GM12878 (cell line): ENCODE measurements around the gene NAT10. TPM values are rescaled to one million over a fixed set of nuclear protein-coding genes. Genes with fewer than 3 reads are reported as not detected.
A peak's percentile ranks its signal among the peaks of the same experiment; 100 is the strongest.

Source experiments
- ATAC-seq: fragments of 200-7000 bp; cut with Tn5 transposase; 3 replicates; pipeline ENCODE4 v1.9.1; 2020; ENCODE audit warnings: mild to moderate bottlenecking, moderate library complexity
- BruUV-seq: library from RNA; stranded (reverse); fragments of 400-500 nt; replicated peaks from 2 replicates; lab custom pipeline; 2021; lab: Mats Ljungman, UMichigan
- CTCF ChIA-PET: fragments of 300-600 bp; sonication (Branson Sonifier 250); formaldehyde crosslinking; extraction: SDS; loops from one replicate; lab custom pipeline; 2021; ENCODE audit warnings: inconsistent platforms; lab: Yijun Ruan, JAX
- POLR2A ChIA-PET: fragments of 350-600 bp; formaldehyde crosslinking; extraction: SDS; loops from one replicate; lab custom pipeline; 2021; ENCODE audit warnings: inconsistent platforms; lab: Charles Lee
- RAD21 ChIA-PET: fragments of 300-600 bp; sonication (Branson Sonifier 250); formaldehyde crosslinking; loops from one replicate; lab custom pipeline; 2023; ENCODE audit warnings: antibody characterized with exemption; ENCODE audit not compliant: unreplicated experiment; lab: Charles Lee
- SMC1A ChIA-PET: fragments of 300-600 bp; sonication (Branson Sonifier 250); formaldehyde crosslinking; loops from one replicate; lab custom pipeline; 2023; ENCODE audit not compliant: unreplicated experiment, uncharacterized antibody; lab: Charles Lee
- DNase-seq: peaks from one replicate; pipeline ENCODE4 v3.0.0-alpha.2; 2011; ENCODE audit warnings: low read depth, low spot score
- FAIRE-seq: peaks from 3 replicates; lab custom pipeline; 2011; peaks lifted over from hg19 to GRCh38; lab: Jason Lieb, UNC
- H2AFZ ChIP-seq: 2 replicates; pipeline ENCODE4 v1.6.0; 2011; ENCODE audit warnings: low read depth, low read length, control low read depth; ENCODE audit not compliant: control insufficient read depth
- H3K27ac ChIP-seq: 2 replicates; pipeline ENCODE4 v1.5.1; 2011; ENCODE audit warnings: control low read depth; ENCODE audit not compliant: control insufficient read depth, insufficient read depth
- H3K27me3 ChIP-seq, 2 experiments: replicated peaks in 1 of 2; 2 replicates each; pipeline versions ENCODE4 v1.6.0 to v1.6.1; 2011; ENCODE audit warnings: low read length in 1 of 2; ENCODE audit not compliant: control insufficient read depth in 2 of 2, insufficient read depth in 2 of 2
- H3K36me3 ChIP-seq, 2 experiments: 2 replicates each; pipeline ENCODE4 v1.5.1; 2011; ENCODE audit warnings: low read length in 1 of 2; ENCODE audit not compliant: control insufficient read depth in 2 of 2, insufficient read depth in 2 of 2
- H3K4me1 ChIP-seq: 2 replicates; pipeline ENCODE4 v1.6.1; 2011; ENCODE audit warnings: mild to moderate bottlenecking, low read length, moderate library complexity, mixed read lengths; ENCODE audit not compliant: control insufficient read depth, insufficient read depth
- H3K4me2 ChIP-seq: 2 replicates; pipeline ENCODE4 v1.6.0; 2011; ENCODE audit warnings: control low read depth; ENCODE audit not compliant: control insufficient read depth, insufficient read depth
- H3K4me3 ChIP-seq: fragments of 200-600 bp; sonication (generic); 2 replicates; pipeline ENCODE4 v1.5.1; 2016
- H3K79me2 ChIP-seq: 2 replicates; pipeline ENCODE4 v1.6.0; 2011; ENCODE audit warnings: low read length; ENCODE audit not compliant: control insufficient read depth, insufficient read depth
- H3K9ac ChIP-seq: 2 replicates; pipeline ENCODE4 v1.8.0; 2011; ENCODE audit warnings: low read length, control low read depth, mixed read lengths; ENCODE audit not compliant: control insufficient read depth, insufficient read depth
- H3K9me3 ChIP-seq: replicated peaks from 3 replicates; pipeline ENCODE4 v1.5.1; 2011; ENCODE audit warnings: mild to moderate bottlenecking, low read length; ENCODE audit not compliant: control insufficient read depth, insufficient read depth
- H4K20me1 ChIP-seq: 2 replicates; pipeline ENCODE4 v1.6.0; 2011; ENCODE audit not compliant: control insufficient read depth, insufficient read depth
- FOXM1 ChIP-seq: IDR thresholded peaks from 2 replicates; pipeline ENCODE4 v1.6.1; 2012; ENCODE audit warnings: low read depth, mild to moderate bottlenecking, inconsistent platforms, low read length, moderate library complexity
- MEF2B ChIP-seq: fragments of 450-650 bp; IDR thresholded peaks from 2 replicates; pipeline ENCODE4 v1.6.1; 2018; ENCODE audit warnings: mild to moderate bottlenecking, moderate library complexity; ENCODE audit not compliant: partially characterized antibody, poor library complexity, severe bottlenecking
- NFXL1 ChIP-seq: fragments of 450-650 bp; IDR thresholded peaks from 2 replicates; pipeline ENCODE4 v1.6.1; 2017; ENCODE audit warnings: antibody characterized with exemption, mild to moderate bottlenecking, borderline replicate concordance
- TARDBP ChIP-seq: IDR thresholded peaks from 2 replicates; pipeline ENCODE4 v1.6.1; 2016; ENCODE audit warnings: borderline replicate concordance
- WGBS: methylation state at CpG from one replicate; pipeline ENCODE4 v1.1.6; 2016; ENCODE audit warnings: low lambda C conversion rate; ENCODE audit not compliant: insufficient replicate concordance, insufficient coverage; ENCODE audit errors: missing lambda C conversion rate; 5-methylcytosine and 5-hydroxymethylcytosine counted together
- in situ Hi-C: fragments of 300-500 bp; cut with MboI; formaldehyde crosslinking; loops from 9 replicates; pipeline ENCODE4 v1.14.3; 2018; ENCODE audit warnings: mixed read lengths
- intact Hi-C: fragments of 100-400 bp; cut with micrococcal nuclease; formaldehyde crosslinking; loops from one replicate; pipeline ENCODE4 v1.14.2; 2022; ENCODE audit not compliant: unreplicated experiment
- polyA plus RNA-seq, 11 experiments: library from polyadenylated mRNA; depleted of rRNA in 4 of 11; unstranded in 6 of 11; stranded (reverse) in 5 of 11; fragments of >200 nt; fragmentation: Nextera tagmentation in 4 of 11; fragmentation: Illumina TruSeq in 1 of 11; extraction: Ambion mirVana in 4 of 11; extraction: Trizol in 1 of 11; gene quantifications; 1 replicate in 1 of 11; 2 replicates in 10 of 11; pipeline versions ENCODE4 v1.2.1 to v1.2.3, GENCODE V29; 2011 to 2016; ENCODE audit warnings: inconsistent platforms in 2 of 11, missing spikeins in 2 of 11, low read depth in 1 of 11
- total RNA-seq, 4 experiments: library from RNA; depleted of rRNA in 3 of 4; stranded (reverse); fragments of >200 nt in 3 of 4; fragmentation: Illumina TruSeq in 1 of 4; extraction: Trizol in 1 of 4; gene quantifications; 2 replicates each; pipeline versions ENCODE4 v1.2.1 to v1.2.3, GENCODE V29; 2013 to 2021

The NAT10 gene
- total and polyA plus RNA-seq, 10 of the 15 experiments (the other 5 are each of a cell fraction or from before 2014, with no cell fraction given) = 45.1 to 95.5 (median 72.8) TPM

- H3K4me2 ChIP-seq = no peak overlapping the region
- DNase-seq = no peak
- POLR2A ChIA-PET = interaction anchor here (0.6 to 2.0 kb wide), 4 partner anchors 22 to 189 kb away, joined by 4 to 5 read pairs (median 4); partner anchors contain the start of gene ABTB2
- no peak overlapping the region for H2AFZ ChIP-seq
- no peaks in the 10 kb centered on the region for H3K9me3 ChIP-seq
- 4% methylated on average over 2 of the region's 2 CpGs for WGBS
- no peak overlapping the region for H3K4me3 ChIP-seq
- no peaks in the 10 kb centered on the region for H4K20me1 ChIP-seq
- CTCF ChIA-PET = interaction anchor here (1.1 to 10.5 kb wide), 4 partner anchors 8 to 172 kb away, joined by 3 to 167 read pairs (median 10); partner anchors contain the start of gene ABTB2
- peaks cover 22% of the 10 kb centered on the region for H3K4me1 ChIP-seq
- no peak overlapping the region for H3K27ac ChIP-seq
- intact Hi-C loops = loop anchor here (5.0 kb wide), 1 partner anchor 310 kb away; no protein-coding TSS in a partner anchor
- SMC1A ChIA-PET = interaction anchor here (0.7 to 11.3 kb wide), 7 partner anchors 8 to 175 kb away, joined by 3 to 192 read pairs (median 3); no protein-coding TSS in a partner anchor
- H3K27me3 ChIP-seq = no peaks in the 10 kb centered on the region
- peak; percentile 66 for TF ChIP-seq MEF2B
- TF ChIP-seq FOXM1 = no peak
- H3K79me2 ChIP-seq = no peaks in the 10 kb centered on the region
- in situ Hi-C loops = no loop called here
- no peak overlapping the region for H3K9ac ChIP-seq
- RAD21 ChIA-PET = interaction anchor here (0.7 to 9.3 kb wide), 7 partner anchors 8 to 175 kb away, joined by 3 to 107 read pairs (median 5); partner anchors contain the start of gene ABTB2
- no peak for ATAC-seq
- BruUV-seq = no TSS peak
- no peak for FAIRE-seq
- no peaks in the 10 kb centered on the region; a peak in 1 of 4 replicates for H3K36me3 ChIP-seq
Observed at GRCh38 chr11:34182425-34182824, 77.0 kb downstream of the NAT10 start.

GRCh38 chr11:34182921-34183685 is 77.7 kb downstream of the NAT10 start:
- no peaks in the 10 kb centered on the region; a peak in 1 of 4 replicates for H3K36me3 ChIP-seq
- TF ChIP-seq NFXL1 = no peak
- no peak for TF ChIP-seq TARDBP
- in situ Hi-C loops = no loop called here
- intact Hi-C loops = loop anchor here (5.0 kb wide), 1 partner anchor 309 kb away; no protein-coding TSS in a partner anchor
- DNase-seq (no peak), ATAC-seq (no peak), FAIRE-seq (no peak)
- no peaks in the 10 kb centered on the region for H4K20me1 ChIP-seq
- H2AFZ ChIP-seq = no peak overlapping the region
- BruUV-seq = no TSS peak
- CTCF ChIA-PET = interaction anchor here (1.2 to 10.5 kb wide), 4 partner anchors 8 to 171 kb away, joined by 5 to 167 read pairs (median 12); partner anchors contain the start of gene ABTB2
- no peak overlapping the region for H3K4me2 ChIP-seq
- H3K4me3 ChIP-seq = no peak overlapping the region
- RAD21 ChIA-PET = interaction anchor here (0.7 to 9.3 kb wide), 6 partner anchors 9 to 175 kb away, joined by 3 to 107 read pairs (median 5); partner anchors contain the start of gene ABTB2
- POLR2A ChIA-PET = interaction anchor here (0.6 to 2.0 kb wide), 3 partner anchors 43 to 189 kb away, joined by 4 to 5 read pairs (median 5); partner anchors contain the start of gene ABTB2
- SMC1A ChIA-PET = interaction anchor here (0.9 to 11.3 kb wide), 6 partner anchors 9 to 173 kb away, joined by 3 to 192 read pairs (median 4); no protein-coding TSS in a partner anchor
- 86% methylated on average over 13 of the region's 13 CpGs for WGBS
- no peaks in the 10 kb centered on the region for H3K27me3 ChIP-seq
- peaks cover 22% of the 10 kb centered on the region for H3K4me1 ChIP-seq
- no peaks in the 10 kb centered on the region for H3K79me2 ChIP-seq
- H3K27ac ChIP-seq = no peak overlapping the region
- H3K9ac ChIP-seq = no peak overlapping the region
- no peaks in the 10 kb centered on the region for H3K9me3 ChIP-seq
